Left hindlimb (tissue), 1 donor: Measurements from ENCODE around the gene ADARB2.

Experiments used
- DNase-seq: peaks from one replicate; pipeline ENCODE4 v3.0.0-alpha.2; 2018

Gene ADARB2

DNA sequence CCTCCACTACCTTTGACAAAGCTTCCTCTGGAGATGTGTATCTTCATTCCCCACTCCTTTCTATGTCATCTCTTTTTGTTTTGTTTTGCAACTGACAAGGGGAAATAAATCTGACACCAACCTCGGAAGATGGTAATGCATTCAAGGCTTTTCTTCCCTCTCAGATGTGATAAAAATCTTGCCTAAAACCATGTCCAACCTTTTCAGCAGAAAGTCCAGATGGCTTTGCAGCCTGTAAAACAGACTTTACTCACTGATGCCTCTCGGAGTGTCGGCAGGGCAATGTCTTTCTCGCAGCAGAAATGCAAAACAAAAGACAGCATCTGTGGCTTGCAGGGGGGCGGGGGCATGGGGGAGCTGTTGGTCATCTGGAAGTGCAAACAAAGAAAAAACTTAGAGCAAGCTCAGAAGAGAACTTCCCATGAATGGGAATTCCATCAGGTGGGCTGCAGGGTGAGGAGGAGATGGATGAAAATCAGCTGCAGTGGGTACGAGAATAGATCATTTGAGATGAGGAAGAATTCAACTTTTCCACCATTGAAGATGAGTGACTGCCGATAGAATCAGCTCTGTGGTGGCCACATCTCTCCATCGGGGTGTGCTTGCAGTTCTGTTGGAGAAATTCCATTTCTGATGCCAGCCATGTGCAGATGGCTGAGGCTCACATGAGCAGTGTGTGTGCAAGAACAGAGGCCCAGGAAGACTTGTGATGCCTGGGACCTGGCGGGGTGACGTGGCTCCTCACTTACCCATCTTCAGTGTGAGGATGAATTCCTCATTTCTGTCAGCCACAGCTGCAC, 443.5 kb downstream of the ADARB2 start:
- DNase-seq, result no peak

DNA sequence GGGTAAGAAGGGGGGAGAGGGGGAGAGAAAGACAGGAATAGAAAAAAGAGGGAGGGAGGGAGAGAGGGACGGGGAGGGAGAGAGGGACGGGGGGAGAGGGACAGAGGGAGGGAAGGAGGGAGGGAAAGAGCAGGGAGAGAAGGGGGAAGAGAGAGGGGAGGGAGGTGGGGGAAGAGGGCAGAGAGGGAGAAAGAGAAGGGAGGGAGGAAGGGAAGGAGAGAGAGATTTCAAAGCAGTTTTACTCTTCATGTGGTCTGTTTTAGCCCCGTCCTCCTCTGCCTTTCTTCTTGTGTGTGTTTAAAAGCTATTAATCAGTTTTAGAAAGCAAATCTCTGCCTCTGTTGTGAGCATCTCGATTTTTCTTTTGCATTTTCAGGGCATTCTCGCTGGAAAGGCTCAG, 444.2 kb downstream of the ADARB2 start:
- no peak for DNase-seq

DNA sequence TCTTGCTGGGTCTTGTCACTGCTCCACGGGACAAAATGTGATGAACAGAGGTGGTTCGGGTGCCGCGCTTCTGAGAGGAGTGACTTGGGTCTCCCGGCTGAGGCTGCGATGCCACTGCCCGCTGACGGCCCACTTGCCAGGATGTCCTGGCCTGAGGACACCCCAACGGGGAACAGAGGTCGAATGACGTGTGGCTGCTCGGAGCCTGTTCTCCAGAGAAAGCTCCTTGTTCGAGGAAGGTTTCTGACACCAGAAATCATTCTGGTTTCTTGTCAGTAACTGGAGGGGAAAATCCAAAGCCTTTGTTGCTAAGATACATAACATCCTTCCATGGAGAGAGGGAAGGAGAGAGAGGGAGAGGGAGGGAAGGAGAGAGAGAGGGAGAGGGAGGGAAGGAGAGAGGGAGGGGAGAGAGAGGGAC, 444.7 kb downstream of the ADARB2 start:
- DNase-seq, result no peak

DNA sequence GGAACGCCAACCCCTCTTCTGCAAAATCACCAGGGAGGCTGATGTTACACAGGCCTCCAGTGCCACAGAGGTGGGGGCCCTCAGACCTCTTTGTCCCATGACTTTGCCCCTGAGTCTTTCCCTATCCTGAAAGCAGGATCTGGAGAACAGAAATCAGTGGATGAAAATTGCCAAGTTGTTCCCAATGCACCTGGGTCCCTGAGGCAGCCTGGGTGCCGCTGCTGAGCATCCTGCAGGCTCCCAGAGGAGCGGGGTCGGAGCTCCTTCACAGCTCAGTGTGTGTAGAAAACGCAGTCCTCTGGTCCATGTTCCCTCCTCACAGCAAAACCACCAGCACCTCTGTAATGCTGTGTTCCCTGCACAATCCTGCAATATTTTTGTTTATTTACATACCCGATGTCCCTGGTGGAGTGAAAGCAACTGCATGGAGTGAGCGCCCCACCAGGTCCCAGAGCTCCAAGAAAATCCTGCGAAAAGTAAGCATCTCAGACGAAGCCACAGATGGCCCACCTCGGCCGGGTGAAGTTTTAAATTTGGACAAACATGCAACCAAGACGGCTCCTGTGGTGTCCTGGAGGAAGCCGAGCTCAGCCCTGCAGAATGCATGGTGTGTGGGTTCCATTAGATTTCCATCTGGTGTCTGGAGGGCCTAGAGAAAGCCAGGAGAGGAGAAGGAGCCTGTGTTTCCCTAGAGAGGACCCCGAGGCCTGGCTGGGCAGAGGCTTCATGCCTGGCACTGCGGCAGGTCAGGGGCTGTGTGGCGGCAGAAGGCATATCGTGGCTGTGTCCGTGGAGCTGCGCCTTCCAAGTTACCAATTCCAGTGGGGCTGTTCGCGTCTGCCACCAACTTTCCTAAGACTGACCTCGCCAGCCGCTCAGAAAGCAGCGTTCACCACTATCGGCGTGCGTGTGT, 445.9 kb downstream of the ADARB2 start:
- no peak for DNase-seq

DNA sequence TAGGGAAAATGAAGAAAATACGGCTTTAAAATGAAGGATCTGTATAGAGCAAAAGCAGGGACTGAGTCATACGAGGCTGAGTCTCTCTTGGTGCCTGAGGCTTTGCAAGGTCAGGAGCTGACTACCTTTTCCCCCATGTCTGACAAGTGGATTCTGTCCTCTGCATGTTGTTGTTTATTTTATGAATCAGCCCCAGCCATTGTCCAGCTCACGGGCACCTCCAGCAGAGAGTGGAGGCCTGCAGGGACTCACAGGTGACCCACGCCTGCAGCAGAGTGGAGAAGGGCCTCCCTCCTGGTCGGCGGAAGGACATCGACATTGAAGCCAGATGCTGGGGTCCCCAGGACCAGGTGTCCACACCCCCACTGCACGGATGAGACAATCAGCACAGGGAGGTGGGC, 447.3 kb downstream of the ADARB2 start:
- no peak for DNase-seq

DNA sequence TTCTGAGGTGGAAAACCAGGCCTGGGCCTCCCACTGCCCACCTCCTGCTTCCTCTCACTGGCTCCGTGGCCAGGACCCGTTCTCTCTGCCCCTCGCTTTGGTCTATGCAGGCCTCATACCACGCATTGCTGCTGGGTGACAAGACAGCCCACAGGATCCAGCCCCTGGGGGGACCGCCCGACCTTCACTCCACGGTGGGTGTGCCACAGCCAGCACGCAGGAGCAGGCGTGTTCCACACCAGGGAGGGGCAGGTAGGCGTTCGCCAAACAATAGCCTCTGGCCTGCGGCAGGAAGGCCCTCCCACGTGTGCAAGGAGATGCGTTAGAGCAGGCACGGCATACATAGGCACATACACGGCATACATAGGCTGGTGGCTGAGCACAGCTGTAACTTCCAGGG, 447.7 kb downstream of the ADARB2 start:
- DNase-seq, result no peak

DNA sequence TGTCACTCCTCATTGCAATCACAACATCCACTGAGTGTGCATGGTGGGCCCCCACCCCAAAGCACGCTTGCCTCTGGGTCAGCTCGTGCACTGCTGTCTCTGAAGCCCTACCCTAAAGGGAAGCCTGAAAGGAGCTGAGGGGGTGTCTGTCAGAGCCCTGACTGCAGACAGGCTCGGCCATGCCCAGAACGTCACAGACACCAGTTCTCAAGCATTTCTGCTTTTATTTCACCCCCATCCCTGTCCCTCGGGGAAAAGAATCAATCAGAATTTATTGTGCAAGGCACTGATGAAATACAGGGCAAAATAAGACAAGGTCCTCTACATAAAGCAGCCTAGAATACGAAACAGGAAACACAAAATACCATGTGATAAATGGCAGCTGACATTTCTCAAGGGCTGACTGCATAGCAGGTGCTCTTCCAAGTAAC, 449.3 kb downstream of the ADARB2 start:
- no peak for DNase-seq

DNA sequence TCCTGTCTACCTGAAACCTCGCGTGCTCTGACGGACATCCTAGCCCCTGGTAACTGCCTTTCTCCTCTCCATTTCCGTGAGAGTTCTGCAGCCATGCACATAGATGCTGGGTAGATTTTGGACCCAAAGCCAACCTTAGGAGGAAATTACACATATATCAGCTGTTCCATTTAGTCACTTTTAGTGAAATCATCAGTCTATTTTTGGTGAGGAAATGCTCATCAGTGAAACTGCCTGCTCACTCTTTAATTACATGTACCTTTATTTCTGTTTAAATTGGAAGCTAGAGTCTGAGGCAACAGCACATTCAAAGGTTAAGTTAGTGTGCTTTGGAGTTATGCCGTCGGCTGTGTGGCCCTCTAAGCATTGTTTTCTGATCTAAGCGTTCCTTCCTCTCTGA, 449.8 kb downstream of the ADARB2 start:
- no peak for DNase-seq

DNA sequence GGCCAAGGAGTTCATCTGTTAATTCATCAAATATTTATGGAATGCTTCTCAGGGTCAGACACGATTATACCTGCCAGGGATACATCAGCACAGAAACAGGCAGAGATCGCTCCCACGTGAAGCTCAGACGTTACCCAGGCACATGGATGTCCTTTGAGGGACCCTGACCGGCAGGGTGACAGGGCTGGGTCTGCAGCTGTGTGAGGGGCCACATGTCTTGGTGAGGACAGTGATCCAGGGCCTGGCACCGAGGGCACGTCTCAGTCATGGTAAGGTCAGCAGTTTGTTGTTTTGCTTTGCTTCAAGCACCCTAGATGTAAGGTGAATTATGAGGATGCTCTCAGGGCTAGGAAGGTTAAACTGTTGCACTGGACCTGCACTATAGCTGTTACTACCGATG, 453.2 kb downstream of the ADARB2 start:
- no peak for DNase-seq

DNA sequence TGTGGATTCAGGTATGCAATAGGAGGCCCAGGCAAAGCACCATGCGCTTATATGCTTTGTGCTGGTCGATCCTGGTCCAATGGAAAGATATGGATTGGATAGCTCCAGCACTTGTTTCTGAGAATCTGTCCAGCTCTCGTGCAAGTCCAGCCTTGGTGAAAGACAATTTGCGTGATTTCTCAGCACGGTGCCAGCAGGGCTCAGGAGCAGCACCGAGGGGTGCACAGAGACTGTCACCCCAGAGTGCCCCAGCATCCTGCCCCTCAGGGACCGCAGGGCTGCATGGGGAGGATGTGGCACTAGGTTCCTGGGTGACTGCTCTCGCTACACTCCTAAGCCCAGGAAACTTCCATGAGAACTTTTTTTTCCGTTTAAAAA, 455.9 kb downstream of the ADARB2 start:
- no peak for DNase-seq

DNA sequence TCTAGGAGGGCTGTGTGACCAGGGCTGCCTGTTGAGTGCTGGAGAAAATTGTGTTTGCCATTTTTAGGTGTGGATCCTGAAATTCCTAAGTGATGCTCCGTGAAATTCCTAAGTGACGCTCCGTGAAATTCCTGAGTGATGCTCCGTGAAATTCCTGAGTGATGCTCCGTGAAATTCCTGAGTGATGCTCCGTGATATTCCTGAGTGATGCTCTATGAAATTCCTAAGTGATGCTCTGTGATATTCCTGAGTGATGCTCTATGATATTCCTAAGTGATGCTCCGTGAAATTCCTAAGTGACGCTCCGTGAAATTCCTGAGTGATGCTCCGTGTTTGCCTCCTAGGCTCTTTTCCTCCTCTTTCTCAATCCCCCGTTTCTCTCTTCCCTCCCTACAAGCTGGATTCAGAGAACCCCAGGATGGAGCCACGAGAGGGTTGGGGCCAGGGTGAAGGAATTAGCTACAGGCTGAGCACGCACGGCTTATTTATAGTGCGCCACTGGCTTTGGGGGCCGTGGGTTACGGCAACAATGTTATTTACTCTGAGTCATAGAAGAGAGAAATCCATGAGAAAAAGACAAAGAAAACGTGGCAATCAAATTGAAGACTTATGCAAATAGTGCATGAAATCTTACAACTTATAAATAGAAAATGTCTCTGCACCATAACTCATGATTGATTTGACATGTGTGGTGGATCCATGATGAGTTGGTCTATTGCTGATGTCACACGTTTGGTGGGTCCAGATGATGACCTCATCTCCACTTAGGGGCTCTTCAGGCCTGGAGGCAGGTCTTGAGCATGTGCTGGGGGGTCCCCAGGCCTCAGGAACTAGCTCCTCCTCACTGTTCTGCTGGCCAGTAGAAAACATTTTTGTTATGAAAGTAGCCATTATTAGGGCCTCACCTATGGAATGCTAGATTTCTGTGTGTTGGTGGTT, 456.6 kb downstream of the ADARB2 start:
- no peak for DNase-seq

DNA sequence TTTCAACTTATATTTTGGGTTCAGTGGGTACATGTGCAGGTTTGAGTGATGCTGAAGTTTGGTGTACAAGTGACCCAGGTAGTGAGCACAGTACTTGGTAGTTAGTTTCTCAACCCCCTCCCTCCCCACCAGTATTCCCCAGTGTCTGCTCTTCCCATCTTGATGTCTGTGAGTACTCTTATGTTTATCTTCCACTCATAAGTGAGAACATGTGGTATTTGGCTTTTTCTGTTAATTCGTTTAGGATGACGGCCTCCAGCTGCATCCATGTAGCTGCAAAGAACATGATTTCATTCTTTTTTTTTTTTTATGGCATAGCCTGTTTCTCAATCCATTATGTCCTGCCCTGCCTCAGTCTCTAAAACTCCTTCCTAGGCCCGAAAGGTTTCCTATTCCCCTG, 459.0 kb downstream of the ADARB2 start:
- DNase-seq, result no peak

DNA sequence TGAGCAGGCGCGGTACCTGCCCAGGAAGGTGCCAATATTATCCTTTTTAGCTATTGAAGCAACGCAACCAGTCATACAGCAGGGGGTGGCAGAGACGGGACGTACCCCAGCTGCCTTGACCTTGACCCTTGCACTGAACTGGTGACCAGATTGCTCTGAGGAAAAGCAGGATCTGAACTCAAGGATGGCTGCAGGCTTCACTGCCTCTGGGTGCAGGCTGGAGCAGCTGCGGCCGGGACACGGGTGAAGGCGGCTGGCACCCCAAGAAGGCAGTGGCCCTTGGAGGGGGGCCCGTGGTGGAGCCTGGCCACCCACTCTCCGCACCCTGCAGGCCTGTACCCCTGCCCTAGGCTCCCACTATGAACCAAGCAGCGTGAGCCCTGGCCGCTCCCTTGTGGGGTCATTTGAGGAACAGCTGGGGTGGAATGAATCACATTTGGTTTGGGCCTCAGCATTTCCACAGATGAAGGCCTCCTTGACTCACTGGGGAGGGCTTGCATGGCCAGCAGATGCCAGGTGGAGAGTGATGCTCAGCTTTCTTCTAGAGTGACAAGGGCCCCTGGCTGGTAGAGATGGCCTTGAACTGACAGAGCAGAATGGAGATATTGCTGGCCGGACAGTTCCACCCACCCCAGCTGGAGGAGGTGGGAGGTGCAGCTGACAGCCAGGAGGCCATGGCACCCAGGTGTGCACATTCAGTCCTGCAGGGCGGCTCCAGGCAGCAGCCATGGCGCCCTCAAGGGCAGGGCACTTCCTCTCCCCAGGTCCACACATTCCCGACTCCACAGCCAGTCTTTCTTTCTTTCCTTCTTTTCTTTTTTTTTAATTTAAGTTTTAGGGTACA, 462.4 kb downstream of the ADARB2 start:
- no peak for DNase-seq

DNA sequence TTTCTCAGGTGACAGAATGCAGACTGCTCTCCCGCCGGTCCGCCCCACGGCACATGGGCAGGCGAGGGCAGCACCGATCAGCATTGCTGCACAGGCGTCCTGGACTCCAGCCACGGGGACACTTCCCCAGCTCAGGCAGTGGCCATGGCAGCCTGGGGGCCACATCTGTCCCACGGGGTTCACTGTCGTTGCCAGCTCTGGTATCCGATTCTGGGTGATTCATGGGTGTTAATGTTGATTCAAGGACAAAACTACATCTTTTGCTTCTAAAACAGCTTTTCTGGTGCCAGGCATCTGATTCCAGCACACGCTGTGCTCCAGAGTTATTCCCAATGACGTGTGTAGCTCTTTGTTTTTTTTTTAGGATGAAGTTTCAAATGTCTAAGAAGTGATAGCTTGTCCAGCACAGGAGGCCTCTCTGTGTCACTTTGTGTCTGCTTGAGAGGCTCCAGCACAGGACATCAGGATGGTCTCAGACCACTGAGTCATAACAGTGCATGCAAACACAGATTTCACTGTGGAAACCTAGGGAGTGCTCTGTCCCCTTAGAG, 463.1 kb downstream of the ADARB2 start:
- DNase-seq, result no peak

DNA sequence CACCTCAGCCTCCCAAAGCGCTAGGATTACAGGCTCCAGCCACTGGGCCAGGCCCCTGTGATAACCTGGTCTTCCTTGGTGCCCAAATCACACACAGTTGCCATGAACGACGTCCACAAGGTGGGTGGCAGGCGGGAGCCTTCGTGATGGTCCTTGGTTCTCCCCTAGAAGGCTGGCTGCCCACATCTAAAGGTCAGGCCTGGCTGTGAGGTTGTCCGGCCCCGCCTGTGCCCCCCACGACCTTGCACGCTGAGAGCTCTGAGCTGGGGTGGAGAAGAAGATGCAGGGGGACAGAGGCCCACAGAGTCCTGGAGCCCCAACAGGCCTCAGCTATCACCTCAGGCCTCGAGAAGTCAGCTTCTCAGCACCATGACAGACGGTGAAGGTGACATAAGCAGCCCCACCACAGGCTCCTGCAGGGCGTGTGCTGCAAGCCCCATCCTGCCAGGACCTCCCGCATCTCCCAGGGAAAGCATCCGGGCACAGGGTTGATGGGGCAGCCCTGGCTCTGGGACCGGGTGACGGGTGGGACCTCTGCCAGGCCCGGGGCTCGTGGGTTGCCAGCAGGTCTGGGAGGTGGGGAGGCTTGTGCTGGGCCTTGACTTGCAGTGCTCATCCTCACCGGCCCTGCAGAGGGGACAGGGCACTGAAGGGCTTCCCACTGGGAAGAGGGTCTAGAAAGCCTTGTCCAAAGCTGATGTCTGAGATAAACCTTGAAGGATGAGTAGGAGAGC, 463.8 kb downstream of the ADARB2 start:
- no peak for DNase-seq

DNA sequence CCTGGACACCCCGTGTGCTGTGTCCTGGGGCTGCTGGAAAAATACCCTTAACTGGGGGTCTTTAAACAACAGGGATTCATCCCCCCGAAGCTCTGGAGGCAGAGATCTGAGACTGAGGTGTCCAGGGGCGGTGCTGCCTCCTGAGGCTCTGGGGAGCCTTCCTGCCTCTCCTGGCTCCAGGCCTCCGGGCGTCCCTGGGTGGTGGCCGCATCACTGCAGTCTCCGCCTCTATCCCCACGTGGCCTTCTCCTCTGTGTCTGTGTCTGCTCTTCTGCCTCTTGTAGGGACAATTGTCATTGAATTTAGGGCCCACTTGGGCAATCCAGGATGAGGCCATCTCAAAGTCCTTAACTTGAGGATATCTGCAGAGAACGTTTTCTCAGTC, 464.6 kb downstream of the ADARB2 start:
- DNase-seq, result no peak

DNA sequence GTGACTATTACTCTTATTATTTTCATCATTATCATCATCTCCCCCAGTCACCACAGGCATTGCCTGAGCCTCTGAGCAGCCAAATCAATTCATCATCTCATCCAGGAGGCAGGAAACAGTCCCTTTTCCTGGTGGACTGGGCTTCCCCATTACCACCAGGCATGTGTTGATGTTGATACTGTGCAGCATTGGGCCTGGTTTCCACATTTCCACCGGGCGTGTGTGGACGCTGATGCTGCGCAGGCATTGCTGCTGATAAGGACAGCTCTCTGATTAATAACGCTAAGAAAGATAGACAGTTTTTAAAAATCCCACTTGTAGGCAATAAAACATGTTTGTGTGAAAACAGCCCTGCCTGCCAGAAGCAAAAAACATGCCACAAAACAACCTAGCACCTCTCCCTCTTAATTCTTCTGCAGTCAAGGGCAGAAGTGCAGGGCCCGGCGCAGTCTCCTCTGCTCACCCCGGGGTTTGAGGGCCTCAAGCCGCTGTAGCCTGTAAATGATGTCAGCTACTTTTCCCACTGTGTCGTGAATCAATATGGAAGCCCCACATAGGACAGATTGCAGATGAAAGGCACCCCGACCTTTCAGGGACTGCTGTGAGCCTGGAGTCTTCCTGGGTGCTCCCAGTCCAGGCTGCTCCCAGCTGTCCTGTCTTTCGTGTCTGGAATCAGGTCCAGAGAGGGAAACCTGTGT, 465.1 kb downstream of the ADARB2 start:
- no peak for DNase-seq

DNA sequence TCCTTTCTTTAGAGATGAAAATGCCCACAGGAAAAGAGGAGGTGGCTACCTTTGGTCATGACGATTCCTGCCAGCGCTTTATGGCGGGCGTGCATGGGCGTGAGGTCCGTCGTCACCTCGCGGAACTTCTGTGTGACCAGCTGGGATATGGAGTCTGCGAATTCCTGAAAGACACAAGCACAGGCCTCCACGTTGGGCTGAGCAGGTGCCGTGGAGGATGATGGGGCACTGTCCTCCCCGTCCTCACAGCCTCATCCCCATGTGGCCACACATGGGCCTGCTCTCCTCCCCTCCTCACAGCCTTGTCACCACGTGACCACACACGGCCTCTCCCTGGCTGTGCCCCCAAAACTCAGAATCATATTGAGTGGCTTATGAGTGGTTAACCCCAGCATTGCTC, 466.4 kb downstream of the ADARB2 start:
- no peak for DNase-seq

DNA sequence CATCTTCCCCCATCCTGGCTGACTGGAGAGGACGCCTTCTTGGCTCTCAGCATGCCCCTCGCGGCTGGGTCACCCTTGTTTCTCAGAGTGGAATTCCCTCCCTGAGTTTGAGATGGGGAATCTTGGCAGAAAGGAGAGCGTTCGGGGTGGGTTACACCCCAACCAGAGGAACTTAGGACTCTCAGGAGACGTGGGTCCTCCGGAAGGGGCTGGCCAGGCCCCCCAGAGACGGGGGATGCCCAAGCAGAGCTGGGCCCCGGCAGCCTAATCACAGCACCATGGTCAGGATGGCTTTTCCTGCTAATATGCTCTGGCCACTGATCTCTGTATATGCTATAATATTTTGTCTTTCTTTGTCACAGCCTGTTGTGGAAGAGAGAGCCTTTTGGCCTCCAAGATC, 466.8 kb downstream of the ADARB2 start:
- no peak for DNase-seq

DNA sequence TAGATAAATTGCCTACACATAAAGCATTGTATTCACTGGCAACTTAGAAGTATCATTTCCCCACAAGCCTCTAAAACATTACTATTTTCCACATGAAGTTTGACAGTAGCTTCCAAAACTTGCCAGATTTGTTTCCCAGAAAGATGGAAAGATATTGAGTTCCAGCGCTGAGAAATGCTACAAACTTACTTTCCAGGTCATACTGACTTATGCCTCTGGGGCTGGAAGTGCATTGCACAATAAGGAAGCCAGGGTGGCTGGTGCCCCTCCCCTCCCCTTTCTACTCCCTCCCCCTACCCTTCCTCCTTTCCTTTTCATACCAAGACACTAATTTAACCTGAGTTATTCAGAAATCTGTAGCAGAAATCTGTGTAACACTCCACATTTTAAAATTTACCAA, 468.5 kb downstream of the ADARB2 start:
- no peak for DNase-seq
